Smooth muscle cell (in vitro differentiated cells): ENCODE data around the gene MED13L. TPM values are rescaled to one million over a fixed set of nuclear protein-coding genes. Genes with fewer than 3 reads are reported as not detected.

ENCODE experiments used
- DNase-seq: peaks from one replicate; lab custom pipeline; 2025; ENCODE audit not compliant: unreplicated experiment; lab: John Stamatoyannopoulos, UW
- H2AFZ ChIP-seq: fragments of 200-600 bp; sonication (generic); 2 replicates; pipeline ENCODE4 v1.6.0; 2016; ENCODE audit warnings: antibody characterized with exemption, low read depth, mild to moderate bottlenecking
- H3F3A ChIP-seq: fragments of 200-600 bp; sonication (generic); 2 replicates; pipeline ENCODE4 v1.6.0; 2017; ENCODE audit warnings: antibody characterized with exemption, low read depth
- H3K27ac ChIP-seq: fragments of 200-600 bp; sonication (generic); 2 replicates; pipeline ENCODE4 v1.5.1; 2016; ENCODE audit warnings: low read depth, mild to moderate bottlenecking
- H3K27me3 ChIP-seq: fragments of 200-600 bp; sonication (generic); 2 replicates; pipeline ENCODE4 v1.6.1; 2016; ENCODE audit warnings: low read depth, mild to moderate bottlenecking
- H3K36me3 ChIP-seq: fragments of 200-600 bp; sonication (generic); 2 replicates; pipeline ENCODE4 v1.5.1; 2016; ENCODE audit warnings: low read depth
- H3K4me1 ChIP-seq: fragments of 200-600 bp; sonication (generic); 2 replicates; pipeline ENCODE4 v1.5.1; 2016; ENCODE audit warnings: low read depth
- H3K4me2 ChIP-seq: fragments of 200-600 bp; sonication (generic); 2 replicates; pipeline ENCODE4 v1.6.0; 2016; ENCODE audit warnings: mild to moderate bottlenecking
- H3K4me3 ChIP-seq: fragments of 200-600 bp; sonication (generic); 2 replicates; pipeline ENCODE4 v1.5.1; 2016; ENCODE audit warnings: mild to moderate bottlenecking
- H3K79me2 ChIP-seq: fragments of 200-600 bp; sonication (generic); 2 replicates; pipeline ENCODE4 v1.6.0; 2016; ENCODE audit warnings: low read depth, mild to moderate bottlenecking
- H3K9ac ChIP-seq: fragments of 200-600 bp; sonication (generic); 2 replicates; pipeline ENCODE4 v1.6.0; 2016; ENCODE audit warnings: low read depth
- H3K9me3 ChIP-seq: fragments of 200-600 bp; sonication (generic); replicated peaks from 2 replicates; pipeline ENCODE4 v1.5.1; 2016; ENCODE audit warnings: low read depth
- H4K20me1 ChIP-seq: fragments of 200-600 bp; sonication (generic); 2 replicates; pipeline ENCODE4 v1.6.0; 2016; ENCODE audit warnings: low read depth
- WGBS: methylation state at CpG from one replicate; pipeline ENCODE4 v1.1.7; 2016; ENCODE audit warnings: low lambda C conversion rate; 5-methylcytosine and 5-hydroxymethylcytosine counted together
- polyA plus RNA-seq: library from polyadenylated mRNA; unstranded; fragments of >200 nt; fragmentation: Nextera tagmentation; extraction: Ambion mirVana; gene quantifications from 2 replicates; pipeline ENCODE4 v1.2.1, GENCODE V29; 2016
- total RNA-seq: library from RNA; depleted of rRNA; stranded (reverse); fragments of >200 nt; gene quantifications from 2 replicates; pipeline ENCODE4 v1.2.3, GENCODE V29; 2014
- TF ChIP-seq, protein P1 (sequence below): fragments of 200-600 bp; sonication (generic); IDR thresholded peaks from 2 replicates; pipeline ENCODE4 v1.5.1; 2017; ENCODE audit warnings: borderline replicate concordance, mild to moderate bottlenecking, antibody characterized with exemption; ENCODE audit not compliant: insufficient read depth, poor library complexity, severe bottlenecking

The MED13L gene
- total and polyA plus RNA-seq, 2 experiments from 2014 or later = 13.2 to 74.3 TPM

- TF ChIP-seq, protein P1, sequence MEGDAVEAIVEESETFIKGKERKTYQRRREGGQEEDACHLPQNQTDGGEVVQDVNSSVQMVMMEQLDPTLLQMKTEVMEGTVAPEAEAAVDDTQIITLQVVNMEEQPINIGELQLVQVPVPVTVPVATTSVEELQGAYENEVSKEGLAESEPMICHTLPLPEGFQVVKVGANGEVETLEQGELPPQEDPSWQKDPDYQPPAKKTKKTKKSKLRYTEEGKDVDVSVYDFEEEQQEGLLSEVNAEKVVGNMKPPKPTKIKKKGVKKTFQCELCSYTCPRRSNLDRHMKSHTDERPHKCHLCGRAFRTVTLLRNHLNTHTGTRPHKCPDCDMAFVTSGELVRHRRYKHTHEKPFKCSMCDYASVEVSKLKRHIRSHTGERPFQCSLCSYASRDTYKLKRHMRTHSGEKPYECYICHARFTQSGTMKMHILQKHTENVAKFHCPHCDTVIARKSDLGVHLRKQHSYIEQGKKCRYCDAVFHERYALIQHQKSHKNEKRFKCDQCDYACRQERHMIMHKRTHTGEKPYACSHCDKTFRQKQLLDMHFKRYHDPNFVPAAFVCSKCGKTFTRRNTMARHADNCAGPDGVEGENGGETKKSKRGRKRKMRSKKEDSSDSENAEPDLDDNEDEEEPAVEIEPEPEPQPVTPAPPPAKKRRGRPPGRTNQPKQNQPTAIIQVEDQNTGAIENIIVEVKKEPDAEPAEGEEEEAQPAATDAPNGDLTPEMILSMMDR = no peak
- Histone ChIP-seq H2AFZ (no peak overlapping the region), H3K79me2 (peaks cover 99% of the 10 kb centered on the region), H3F3A (no peaks in the 10 kb centered on the region), H3K4me1 (no peaks in the 10 kb centered on the region), H3K9ac (no peak overlapping the region), H3K4me3 (no peak overlapping the region), H3K4me2 (no peak overlapping the region), H3K36me3 (no peaks in the 10 kb centered on the region), H3K27me3 (no peaks in the 10 kb centered on the region), H3K9me3 (no peaks in the 10 kb centered on the region), H3K27ac (no peak overlapping the region), H4K20me1 (peaks cover 99% of the 10 kb centered on the region)
- 100% methylated on average over 2 of the region's 2 CpGs for WGBS
- no peak for DNase-seq
Observed at GRCh38 chr12:116226026-116226425, 51.5 kb downstream of the MED13L start.

DNA sequence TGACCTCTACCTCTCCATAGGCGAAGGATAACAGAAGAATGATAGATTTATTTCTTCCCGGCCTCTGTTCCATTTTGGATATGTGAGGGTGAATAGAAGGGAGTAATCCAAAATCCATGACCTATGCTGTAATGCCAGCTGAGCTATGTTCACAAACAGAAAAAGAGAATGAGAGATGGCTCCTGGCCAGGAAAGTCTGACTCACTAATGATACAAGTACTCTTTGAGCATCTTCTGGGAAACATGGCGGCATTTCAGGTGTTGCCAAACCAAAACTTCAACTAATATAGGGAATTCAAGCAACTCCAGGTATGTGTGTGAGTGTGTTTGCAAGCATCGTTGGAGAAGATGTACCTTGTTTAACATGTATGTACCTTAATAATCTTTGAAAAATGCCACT lies 55.1 kb downstream of the MED13L start:
- DNase-seq = no peak
- peaks cover 100% of the 10 kb centered on the region for H3K79me2 ChIP-seq
- peaks cover 4% of the 10 kb centered on the region for H3F3A ChIP-seq
- 91% methylated on average over 4 of the region's 4 CpGs for WGBS
- no peak overlapping the region for H3K4me3 ChIP-seq
- H3K4me1 ChIP-seq = no peaks in the 10 kb centered on the region
- peaks cover 99% of the 10 kb centered on the region for H4K20me1 ChIP-seq
- no peak overlapping the region for H3K27ac ChIP-seq
- H3K9me3 ChIP-seq = no peaks in the 10 kb centered on the region
- H3K36me3 ChIP-seq = no peaks in the 10 kb centered on the region
- no peak overlapping the region for H3K4me2 ChIP-seq
- no peaks in the 10 kb centered on the region for H3K27me3 ChIP-seq
- H3K9ac ChIP-seq = no peak overlapping the region
- TF ChIP-seq, protein P1 = no peak
- H2AFZ ChIP-seq = no peak overlapping the region

DNA sequence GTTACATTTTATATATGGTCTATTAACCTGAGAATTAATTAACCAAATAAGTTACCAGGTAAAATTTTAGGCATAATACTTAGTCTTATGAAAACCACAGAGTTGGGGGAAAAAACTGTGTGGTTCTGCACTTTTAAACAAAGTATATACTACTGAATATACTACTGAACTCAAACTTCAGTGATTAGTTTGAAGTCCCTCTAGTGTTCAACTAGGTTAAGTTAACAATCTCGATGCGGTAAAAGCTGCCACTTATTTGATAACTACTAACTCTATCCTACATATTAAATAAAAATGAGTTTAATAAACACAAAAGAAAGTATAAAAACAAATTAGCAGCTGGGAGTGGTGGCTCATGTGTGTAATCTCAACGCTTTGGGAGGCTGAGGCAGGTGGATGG lies 56.7 kb downstream of the MED13L start:
- peaks cover 4% of the 10 kb centered on the region for H3F3A ChIP-seq
- H3K9ac ChIP-seq = no peak overlapping the region
- peaks cover 100% of the 10 kb centered on the region for H3K79me2 ChIP-seq
- H3K36me3 ChIP-seq = no peaks in the 10 kb centered on the region
- no peaks in the 10 kb centered on the region for H3K4me1 ChIP-seq
- TF ChIP-seq, protein P1 = no peak
- 98% methylated on average over 3 of the region's 3 CpGs for WGBS
- H3K27ac ChIP-seq = no peak overlapping the region
- peaks cover 99% of the 10 kb centered on the region for H4K20me1 ChIP-seq
- H3K27me3 ChIP-seq = no peaks in the 10 kb centered on the region
- DNase-seq = no peak
- no peak overlapping the region for H3K4me2 ChIP-seq
- H2AFZ ChIP-seq = no peak overlapping the region
- no peaks in the 10 kb centered on the region for H3K9me3 ChIP-seq
- H3K4me3 ChIP-seq = no peak overlapping the region

DNA sequence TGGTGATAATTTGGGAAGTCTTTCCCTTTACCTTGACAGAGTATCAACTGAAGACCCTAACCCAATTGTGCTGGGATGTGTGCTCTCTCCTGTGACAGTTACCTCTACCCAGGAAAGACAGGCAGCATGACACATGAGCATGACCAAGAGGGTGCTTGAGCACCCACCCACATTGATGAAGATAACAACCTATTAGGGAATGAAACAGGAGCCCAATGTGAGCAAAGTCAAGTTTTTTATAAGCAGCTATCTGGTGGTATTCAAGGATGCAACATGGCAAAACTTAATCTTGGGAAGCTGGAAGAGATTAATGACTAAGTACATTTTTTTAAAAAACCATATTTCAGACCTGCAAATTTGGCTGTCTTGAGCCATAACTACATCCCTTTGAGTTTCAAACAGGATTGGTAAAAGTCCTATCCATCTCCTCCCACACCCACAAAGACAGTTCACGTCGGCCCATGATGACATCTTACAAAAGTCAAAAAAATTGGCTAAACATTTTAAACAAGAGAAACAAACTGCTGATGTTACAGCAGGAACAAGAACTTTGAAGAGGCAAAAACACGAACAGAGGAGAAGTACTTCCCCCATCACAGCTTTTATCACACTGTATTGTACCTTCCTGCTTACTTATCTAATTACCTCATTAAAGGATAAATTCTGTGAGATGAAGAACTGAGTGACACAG lies 60.3 kb downstream of the MED13L start:
- peaks cover 4% of the 10 kb centered on the region for H3F3A ChIP-seq
- peaks cover 100% of the 10 kb centered on the region for H4K20me1 ChIP-seq
- peaks cover 4% of the 10 kb centered on the region for H3K4me1 ChIP-seq
- H3K4me2 ChIP-seq = no peak overlapping the region
- no peak overlapping the region for H3K9ac ChIP-seq
- H3K9me3 ChIP-seq = no peaks in the 10 kb centered on the region
- no peak overlapping the region for H2AFZ ChIP-seq
- TF ChIP-seq, protein P1 = no peak
- WGBS = 78% methylated on average over 3 of the region's 3 CpGs
- H3K27ac ChIP-seq = no peak overlapping the region
- DNase-seq = no peak
- H3K36me3 ChIP-seq = no peaks in the 10 kb centered on the region
- H3K4me3 ChIP-seq = no peak overlapping the region
- no peaks in the 10 kb centered on the region for H3K27me3 ChIP-seq
- peaks cover 100% of the 10 kb centered on the region for H3K79me2 ChIP-seq
